NCI-H1048 (cell line): Measurements from ENCODE around the gene PCDHAC2.

Experiments used
- DNase-seq: peaks from one replicate; lab custom pipeline; 2025; lab: John Stamatoyannopoulos, UW

The PCDHAC2 gene, protein sequence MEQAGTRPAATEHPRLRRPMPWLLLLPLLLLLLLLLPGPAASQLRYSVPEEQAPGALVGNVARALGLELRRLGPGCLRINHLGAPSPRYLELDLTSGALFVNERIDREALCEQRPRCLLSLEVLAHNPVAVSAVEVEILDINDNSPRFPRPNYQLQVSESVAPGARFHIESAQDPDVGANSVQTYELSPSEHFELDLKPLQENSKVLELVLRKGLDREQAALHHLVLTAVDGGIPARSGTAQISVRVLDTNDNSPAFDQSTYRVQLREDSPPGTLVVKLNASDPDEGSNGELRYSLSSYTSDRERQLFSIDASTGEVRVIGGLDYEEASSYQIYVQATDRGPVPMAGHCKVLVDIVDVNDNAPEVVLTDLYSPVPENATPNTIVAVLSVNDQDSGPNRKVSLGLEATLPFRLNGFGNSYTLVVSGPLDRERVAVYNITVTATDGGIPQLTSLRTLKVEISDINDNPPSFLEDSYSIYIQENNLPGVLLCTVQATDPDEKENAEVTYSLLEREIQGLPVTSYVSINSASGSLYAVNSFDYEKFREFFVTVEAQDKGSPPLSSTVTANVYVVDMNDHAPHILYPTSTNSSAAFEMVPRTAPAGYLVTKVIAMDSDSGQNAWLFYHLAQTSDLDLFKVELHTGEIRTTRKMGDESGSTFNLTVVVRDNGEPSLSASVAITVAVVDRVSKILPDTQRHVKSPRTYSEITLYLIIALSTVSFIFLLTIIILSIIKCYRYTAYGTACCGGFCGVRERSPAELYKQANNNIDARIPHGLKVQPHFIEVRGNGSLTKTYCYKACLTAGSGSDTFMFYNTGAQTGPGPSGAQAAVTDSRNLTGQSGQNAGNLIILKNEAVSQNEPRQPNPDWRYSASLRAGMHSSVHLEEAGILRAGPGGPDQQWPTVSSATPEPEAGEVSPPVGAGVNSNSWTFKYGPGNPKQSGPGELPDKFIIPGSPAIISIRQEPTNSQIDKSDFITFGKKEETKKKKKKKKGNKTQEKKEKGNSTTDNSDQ

DNA sequence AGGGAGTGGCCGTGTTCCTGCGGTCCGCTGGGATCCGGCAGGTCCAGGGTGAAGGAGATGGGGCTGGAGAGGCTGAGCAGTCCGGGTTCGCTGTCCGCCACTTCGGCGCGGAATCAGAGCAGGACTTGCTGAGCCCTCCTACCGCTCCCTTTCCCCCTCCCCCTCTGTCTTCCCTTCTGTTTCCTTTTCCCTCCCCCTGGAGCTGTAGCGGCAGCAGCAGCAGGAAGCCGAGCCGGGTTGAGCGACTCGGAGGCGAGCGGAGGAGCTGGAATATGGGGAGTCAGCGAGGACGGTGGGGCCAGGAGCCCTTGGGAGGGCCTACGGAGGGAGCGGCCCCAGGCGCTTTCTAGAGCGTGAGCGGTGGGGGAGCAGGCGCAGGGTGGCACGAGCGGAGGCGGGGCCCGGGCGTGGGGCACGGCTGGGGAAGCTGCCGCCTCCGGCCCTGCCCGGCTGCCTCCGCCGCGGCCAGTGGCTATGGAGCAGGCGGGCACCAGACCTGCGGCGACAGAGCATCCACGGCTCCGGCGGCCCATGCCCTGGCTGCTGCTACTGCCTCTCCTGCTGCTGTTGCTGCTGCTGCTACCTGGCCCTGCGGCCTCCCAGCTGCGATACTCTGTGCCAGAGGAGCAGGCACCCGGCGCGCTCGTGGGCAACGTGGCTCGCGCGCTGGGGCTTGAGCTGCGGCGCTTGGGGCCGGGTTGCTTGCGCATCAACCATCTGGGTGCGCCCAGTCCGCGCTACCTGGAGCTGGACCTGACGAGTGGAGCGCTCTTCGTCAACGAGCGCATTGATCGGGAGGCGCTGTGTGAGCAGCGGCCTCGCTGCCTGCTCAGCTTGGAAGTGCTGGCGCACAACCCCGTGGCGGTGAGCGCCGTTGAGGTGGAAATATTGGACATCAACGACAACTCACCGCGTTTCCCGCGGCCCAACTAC lies at the start of gene PCDHAC2:
TSS of gene PCDHAC2 (plus strand) at position 184 of the 933 bp plus-strand sequence. CDS start at position 475, 291 bp downstream.
- DNase-seq: no peak

DNA sequence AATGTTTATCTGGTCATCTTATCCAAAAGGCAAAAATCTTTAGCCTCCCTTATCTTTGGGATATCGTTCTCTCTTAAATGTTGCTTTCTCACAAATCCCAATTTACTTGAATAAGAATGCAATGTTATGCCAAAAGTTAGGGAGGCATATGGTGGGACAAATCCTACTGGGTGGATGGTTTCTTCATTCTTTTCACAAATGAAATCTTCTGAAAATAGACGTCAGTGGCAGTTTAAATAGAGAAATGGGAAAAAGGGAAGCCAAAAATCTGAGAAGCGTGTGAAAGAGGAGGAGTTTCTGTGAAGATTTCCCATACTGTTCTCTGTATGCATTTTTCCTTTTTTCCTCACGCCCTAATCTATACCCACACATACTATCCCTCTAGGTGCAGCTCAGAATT lies 42.7 kb upstream of the PCDHAC2 start:
- DNase-seq: no peak

DNA sequence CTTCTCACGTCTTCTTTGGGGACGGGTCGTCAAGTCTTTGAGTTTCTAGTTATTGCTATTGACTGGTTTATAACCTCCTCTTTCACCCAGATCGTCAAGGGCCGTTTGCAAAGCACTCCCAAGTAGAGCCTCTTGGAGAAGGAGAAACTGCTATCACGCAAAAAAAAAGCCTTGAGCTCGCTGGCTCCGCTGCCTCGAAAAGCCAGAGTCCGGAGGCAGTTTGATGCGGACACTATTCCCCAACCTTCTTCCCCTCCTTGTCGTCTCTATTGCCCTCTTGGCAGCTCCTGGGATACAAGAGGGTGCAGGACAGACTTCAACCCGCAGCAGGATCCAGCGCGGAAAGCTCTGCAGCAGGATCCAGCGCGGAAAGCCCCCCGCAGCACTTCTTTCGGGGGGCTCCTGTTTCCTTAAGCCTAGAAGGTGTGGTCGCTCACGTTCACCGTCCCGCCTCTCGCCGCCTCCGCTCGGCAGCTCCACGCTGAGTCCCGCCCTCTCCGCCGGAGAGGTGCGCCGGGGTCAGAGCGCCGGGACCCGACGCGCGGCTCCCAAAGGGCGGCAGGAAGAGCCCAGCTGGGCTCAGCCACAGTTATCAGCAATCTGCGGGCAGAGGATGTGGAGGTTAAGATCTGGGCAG lies 40.4 kb upstream of the PCDHAC2 start, which contains the start of gene PCDHAC1:
TSS of gene PCDHAC1 (plus strand) at position 494 of the 637 bp plus-strand sequence. CDS start 594 bp downstream, outside the sequence.
- no peak for DNase-seq

DNA sequence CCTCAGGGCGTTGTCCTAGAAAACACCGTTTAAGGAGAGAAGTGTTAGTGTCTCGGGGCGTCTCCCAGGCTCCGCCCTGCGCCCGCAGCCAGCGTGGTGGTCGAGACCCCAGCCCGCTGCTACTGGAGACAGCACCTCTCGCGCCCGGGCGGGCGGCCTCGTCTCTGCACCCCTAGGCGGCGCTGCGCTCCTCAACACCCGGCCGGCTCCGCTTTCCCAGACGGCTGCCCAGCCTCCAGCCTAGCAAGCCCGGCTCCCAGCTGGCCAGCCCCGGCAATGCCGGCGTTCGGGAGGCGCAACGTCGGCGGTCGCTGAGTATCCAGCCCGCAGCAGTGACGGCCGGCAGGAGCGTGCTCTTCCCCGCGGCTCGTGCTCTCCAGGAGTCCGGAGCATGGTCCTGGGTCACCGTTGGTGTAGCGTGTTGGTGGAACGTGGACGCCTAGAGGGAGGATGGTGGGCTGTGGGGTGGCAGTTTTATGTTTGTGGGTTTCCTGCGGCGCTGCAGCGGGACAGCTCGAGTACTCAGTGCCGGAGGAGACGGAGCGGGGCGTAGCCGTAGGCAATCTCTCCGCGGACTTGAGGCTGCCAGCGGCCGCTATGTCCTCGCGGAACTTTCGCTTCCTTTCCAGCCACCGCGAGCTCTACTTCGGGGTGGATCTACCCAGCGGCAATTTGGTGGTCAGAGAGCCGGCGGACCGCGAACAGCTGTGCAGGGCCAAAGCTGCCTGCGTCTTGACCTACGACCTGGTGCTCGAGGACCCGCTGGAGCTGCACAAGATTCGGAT lies 39.6 kb upstream of the PCDHAC2 start:
- DNase-seq: peak; percentile 32

DNA sequence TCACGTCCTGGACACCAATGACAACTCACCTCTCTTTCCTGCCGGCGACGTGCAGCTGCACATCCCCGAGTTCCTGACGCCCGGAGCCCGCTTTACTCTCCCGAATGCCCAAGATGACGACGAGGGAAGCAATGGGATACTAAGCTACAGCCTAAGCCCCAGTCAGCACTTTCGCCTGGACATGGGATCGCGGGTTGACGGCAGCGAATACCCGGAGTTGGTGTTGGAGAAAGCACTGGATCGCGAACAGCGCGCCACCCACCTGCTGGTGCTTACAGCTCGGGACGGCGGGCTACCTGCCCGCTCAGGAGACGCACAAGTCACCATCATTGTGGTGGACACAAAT lies 39.1 kb upstream of the PCDHAC2 start:
- DNase-seq: no peak

DNA sequence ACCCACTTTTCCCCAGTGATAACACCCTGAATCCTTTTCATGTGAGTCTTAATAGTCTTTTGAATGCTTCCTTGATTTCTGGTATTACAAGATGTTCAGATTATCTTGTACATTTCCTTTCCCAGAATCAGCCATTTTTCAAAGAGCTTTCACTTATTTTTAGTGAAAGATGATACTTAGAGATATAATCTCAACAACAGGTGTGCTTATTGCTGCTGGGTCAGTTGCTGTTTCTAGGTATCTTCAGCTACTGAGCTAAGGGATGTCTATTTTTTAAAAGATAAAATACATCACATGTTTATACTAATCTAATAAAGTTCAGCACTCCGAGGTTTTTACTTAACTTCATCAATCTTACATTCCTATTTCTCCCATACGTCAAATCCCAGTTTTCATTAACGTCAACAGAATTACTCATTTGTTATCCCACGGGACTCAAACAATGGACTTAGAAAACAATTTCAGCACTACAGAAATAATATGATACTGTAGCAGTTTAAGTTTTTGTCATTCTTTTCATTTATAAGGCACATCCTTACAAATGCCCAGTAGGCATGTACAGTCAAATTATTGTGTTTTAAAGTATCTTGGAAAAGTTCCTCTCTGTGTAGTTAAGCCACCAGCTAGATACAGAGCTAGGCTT lies 31.2 kb upstream of the PCDHAC2 start:
- DNase-seq: no peak

DNA sequence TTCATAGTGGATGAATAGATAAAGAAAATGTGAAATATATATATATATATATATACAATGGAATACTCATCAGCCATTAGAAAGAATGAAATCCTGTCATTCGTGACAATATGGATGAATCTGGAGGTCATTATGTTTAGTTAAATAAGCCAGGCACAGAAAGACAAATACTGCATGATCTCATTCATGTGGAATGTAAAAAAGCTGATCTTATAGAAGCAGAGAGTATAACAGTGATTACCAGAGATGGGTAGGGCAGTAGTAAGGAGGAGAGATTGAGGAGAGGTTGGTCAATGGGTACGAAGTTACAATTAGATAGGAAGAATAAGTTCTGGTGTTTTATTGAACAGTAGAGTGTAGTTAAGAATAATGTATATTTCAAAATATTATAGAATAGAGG lies 19.7 kb upstream of the PCDHAC2 start:
- DNase-seq: no peak

DNA sequence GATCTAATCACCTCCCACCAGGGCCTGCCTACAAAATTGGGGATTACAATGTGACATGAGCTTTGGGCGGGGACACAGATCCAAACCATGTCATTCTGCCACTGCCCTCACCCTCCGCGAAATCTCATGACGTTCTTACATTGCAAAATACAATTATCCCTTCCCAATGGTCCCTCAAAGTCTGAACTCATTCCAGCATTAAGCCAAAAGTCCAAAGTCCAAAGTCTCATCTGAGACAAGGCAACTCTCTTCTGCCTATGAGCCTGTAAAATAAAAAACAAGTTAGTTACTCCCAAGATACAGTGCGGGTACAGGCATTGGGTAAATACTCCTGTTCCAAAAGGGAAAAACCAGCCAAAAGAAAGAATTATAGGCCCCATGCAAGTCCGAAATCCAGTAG lies 14.6 kb upstream of the PCDHAC2 start:
- DNase-seq: no peak

DNA sequence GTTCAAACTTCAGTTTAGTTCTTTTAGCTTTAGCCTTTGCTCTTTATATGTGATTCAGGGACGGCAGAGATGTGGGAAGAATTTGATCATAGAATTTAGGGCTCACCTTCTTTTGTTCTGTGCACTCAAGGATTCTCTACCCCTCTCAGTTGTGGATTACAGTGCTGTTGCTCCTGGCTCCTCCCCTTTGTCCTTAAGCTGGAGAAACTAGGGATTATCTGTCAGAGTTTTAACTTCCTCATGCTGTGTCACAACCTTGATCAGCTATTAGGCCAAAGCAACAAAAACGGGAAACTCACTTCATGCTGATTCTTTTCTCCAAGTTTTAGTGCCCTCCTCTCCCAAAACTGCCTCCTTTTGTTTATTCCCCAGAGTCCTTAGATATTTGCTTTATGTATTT lies 13.0 kb upstream of the PCDHAC2 start:
- DNase-seq: no peak

DNA sequence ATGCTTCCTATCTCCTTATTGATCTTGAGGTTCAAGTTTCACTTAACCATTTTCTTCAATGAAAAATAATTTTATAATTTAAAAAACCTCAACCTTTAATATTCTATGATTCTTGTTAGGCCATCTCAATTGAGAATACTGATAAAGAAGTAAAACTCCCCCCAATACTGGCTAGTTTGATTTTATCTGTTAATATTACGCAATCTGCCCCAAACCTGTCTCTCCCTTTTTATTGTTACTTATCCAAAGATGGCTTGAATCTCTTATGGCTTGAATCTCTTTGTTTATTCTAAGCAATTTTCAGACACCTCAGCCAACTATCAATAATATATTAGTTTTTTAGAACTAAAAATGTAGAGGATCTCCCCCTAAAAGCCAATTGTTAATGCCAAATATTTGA lies 4.1 kb upstream of the PCDHAC2 start:
- DNase-seq: no peak

DNA sequence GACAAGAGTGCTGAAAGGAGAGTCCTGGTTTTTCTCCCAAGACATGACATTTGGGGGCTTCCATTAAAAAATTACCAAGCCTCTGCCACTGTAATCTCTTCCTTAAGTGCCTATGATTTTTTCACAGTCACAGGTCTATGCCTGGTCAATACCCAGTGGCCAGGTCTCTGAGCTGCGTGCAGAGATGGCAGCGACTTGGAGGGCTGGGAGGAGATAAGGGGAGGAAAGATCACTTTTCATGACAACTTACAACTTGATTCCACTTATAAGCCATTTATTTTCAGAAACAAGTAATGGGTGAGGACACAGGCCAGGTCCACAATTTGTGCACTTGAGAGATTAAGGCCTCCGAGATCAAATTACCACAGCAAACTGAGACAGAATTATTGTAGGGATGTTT lies 1.9 kb upstream of the PCDHAC2 start:
- DNase-seq: no peak

DNA sequence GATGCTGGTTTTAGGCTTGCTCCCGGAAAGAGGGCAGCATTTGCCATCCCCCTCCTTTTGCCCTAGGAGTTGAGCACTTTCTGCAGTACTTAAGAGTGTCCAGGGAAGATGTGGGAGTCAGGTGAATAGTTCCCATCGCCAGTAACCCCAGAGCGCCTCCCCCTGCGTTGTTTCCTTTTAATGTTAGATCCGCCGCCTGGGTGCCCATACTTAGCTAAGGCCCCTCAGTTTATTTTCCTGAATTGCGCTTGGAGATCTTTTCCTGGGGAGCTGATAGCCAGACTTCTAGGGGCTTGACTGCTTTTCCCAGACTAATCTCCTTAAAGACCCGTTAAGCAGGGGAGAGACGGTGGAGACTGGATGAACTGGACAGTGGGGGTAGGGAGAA lies 377 bp upstream of the PCDHAC2 start:
- DNase-seq: no peak

DNA sequence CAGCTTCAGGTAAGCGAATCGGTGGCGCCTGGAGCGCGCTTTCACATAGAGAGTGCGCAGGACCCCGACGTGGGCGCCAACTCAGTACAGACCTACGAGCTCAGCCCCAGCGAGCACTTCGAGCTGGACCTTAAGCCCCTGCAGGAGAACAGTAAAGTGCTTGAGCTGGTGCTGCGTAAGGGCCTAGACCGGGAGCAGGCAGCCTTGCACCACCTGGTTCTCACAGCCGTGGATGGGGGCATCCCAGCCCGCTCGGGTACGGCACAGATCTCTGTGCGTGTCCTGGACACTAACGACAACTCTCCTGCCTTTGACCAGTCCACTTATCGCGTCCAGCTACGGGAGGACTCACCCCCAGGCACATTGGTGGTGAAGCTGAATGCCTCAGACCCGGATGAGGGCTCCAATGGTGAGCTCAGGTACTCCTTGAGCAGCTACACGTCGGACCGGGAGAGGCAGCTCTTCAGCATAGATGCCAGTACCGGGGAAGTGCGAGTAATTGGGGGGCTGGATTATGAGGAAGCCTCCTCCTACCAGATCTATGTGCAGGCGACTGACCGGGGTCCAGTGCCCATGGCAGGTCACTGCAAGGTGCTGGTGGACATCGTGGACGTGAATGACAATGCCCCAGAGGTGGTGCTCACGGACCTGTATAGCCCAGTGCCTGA lies 1.1 kb downstream of the PCDHAC2 start:
- DNase-seq: no peak

DNA sequence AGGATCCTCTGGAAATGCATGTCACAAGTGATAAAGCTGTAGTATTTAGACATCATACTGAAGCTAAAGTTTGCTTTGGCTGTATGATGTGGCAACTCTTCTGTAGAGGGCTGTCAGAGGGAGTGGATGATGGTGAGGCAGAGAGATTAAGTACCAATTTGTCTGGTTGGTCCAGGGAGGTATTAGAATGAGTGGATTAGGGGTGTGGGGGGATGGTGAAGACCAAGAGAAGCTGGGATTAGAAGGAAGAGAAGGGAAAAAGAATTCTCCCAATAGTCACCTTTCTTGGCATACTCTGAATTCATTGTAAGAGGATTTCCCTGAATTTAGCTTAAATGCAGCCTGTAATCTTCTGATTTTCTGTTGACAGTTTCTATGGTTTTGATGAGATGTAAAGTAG lies 3.6 kb downstream of the PCDHAC2 start:
- no peak for DNase-seq

DNA sequence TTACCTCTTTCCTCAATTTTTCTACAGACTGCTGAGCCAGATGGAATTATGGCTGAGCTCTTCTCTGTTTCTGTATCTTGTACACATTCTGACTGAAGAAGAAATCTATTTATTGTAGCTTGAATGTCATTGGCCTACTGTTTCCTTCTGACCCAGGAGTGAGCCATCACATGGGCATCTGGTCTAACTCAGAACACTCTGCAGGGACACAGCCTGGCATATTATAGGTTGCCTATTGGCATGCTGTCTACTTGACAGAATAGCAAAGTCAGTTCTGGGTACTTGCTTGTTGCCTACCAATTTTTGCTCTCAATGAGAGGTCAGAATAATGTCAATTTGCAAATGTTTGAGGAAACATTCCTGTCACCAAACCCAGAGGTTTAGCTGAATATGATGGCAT lies 7.3 kb downstream of the PCDHAC2 start:
- DNase-seq: no peak

DNA sequence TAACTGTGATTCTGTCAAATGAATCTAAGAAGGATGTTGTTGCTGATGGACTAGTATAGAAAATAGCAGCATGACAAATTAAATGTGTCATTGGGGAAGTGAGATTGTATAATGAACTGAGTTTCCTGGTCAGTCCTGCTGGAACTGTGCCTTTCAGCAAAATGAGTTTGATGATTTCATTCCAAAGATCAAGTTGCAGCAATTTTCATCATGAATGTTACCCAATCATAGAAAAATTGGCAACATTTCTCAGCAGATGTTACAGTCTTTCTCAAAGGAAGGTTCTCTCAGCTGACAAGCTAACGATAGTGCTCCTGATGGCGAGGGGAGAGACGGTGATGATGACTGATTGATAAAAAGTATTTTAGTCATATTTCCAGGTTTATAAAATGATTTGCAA lies 10.7 kb downstream of the PCDHAC2 start:
- no peak for DNase-seq

DNA sequence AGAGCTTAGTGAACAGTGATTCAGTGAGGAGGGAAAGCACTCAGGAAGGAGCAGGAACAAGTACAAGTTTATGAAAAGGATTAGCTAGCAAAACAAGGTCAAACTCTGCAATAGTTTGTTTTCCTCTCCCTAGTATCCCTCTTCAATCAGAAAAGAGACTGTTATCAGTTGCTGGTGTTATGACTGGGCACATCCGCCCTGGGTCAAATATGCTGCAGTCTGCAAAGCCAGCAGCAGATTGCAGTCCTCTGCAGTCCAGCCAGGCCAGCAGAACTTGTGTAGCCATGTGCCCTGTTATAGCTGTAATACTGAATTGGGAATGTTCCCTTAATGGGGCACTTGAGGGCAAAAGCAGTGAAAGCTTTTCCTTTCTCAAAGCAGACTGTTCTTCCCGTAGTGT lies 12.0 kb downstream of the PCDHAC2 start:
- DNase-seq: no peak

DNA sequence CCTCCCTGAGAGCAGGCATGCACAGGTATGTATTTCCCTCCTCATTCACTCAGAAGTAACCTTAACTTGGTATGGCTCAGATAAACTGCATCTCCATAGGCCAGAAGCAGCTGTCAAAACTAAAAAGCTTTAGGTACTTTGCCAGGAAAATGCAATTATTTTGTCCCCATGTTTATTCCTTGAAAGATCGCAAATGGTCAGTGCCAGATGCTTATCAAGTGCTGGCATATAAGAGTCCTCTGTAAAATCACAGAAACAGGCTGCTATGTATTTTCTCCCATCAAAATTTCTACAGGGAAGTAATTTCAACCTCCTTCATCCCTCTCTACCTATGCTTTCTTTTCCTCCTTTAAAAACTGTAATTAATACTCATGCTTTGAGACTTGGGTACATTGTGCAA lies 12.7 kb downstream of the PCDHAC2 start:
- DNase-seq: no peak

DNA sequence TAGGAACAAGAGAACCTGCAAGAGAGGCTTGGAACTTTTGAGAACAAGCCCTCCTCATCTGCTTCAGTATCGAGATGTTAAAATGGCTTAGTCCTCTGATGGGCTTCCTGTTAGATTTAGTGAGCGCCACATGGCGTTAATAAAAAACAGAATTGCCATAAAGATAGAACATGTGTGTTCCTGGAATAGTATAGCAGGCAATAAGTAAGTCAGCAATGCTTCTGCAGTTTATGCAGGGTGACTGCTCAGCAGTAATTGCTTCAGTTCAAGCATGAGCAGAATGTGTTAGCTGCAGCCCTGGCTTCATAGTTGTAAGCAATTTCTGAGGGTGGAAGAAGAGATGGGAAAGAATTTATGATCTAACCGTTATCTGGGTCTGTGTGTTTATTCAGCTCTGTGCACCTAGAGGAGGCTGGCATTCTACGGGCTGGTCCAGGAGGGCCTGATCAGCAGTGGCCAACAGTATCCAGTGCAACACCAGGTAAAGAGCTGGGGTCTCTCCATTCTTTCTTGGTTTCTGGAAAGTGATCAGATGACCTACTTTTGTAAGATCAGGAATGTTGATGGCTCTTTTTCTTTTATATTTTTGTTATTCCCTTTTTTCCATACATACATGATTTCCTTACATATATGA lies 15.9 kb downstream of the PCDHAC2 start:
- DNase-seq: no peak
